IPS DF 4.7 (cell line): ENCODE data around the gene OR2G6.
"Not testable (repeated sequence)": the region's sequence is repeated elsewhere in the genome, so short reads cannot be mapped to it uniquely, and the experiment has no call there.

ENCODE experiments used
- DNase-seq: peaks from one replicate; pipeline ENCODE4 v3.0.0-alpha.2; 2013; ENCODE audit warnings: low spot score; ENCODE audit errors: extremely low read depth

Gene OR2G6

GRCh38 chr1:248507773-248508172 lies at the start of gene OR2G6:
Gene OR2G6, plus strand, starts transcription at chr1:248508073. Its CDS starts 13,574 bp downstream, at chr1:248521647.
- DNase-seq = not testable (repeated sequence)

- DNase-seq = not testable (repeated sequence)
Measured at GRCh38 chr1:248459117-248459516, 48.8 kb upstream of the OR2G6 start.

GRCh38 chr1:248471154-248471553 lies 36.7 kb upstream of the OR2G6 start:
- DNase-seq = no peak

DNA sequence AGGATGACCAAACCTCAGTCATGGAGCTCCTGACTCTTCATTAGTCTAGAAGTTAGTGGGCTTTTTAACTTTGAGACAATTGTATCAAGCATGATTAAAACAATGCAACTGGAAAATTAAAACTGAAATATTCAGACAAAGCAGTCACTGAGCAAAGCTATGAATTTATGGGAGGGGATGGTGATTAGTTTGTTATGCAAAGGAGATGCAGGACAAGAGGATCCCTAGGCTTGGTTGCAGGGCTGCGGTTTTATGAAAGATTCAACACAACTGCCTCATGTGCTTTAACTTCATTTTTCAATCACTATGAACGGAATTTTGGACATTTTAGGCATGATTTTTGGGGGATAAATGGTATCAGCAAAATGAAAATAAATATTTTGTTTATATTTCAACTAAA lies 35.8 kb upstream of the OR2G6 start:
- not testable (repeated sequence) for DNase-seq

DNA sequence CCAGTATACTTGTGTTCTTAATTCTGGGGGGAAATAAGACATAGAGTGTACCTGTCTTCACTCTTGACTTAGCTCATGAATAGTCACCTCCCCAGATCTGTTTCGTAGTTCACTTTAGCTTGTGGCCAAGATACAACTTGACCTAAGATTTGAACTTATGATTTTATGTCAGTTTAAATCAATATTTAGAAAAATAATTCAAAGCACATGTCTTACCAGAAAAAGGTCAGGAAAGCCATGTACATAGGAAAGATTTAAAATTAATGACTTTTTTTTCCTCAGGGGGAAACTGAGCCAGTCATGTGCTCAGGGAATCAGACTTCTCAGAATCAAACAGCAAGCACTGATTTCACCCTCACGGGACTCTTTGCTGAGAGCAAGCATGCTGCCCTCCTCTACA lies 34.8 kb upstream of the OR2G6 start, which contains the start of gene OR2T3:
TSS of gene OR2T3 (plus strand) at position 301 of the 400 bp plus-strand sequence. CDS start at position 301, 0 bp downstream.
- DNase-seq = not testable (repeated sequence)

DNA sequence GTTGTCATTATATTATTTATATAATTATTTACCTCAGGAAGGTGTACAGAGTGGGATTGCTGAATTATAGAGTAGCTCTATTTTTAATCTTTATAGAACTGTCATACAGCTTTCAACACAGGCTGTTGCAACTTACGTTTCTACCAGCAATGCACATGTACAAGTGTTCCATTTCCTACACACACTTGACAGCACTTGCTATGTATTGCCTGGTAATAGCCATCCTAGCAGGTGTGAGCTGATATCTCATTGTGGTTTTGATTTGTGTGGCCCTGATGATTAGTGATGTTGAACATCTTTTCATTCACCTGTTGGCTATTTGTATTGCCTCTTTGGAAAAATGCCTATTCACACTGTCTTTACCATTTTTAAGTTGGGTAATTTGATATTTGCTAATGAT lies 32.2 kb upstream of the OR2G6 start:
- not testable (repeated sequence) for DNase-seq

- DNase-seq = not testable (repeated sequence)
Measured at GRCh38 chr1:248481686-248482579, 25.9 kb upstream of the OR2G6 start.

- not testable (repeated sequence) for DNase-seq
Measured at GRCh38 chr1:248488289-248488688, 19.6 kb upstream of the OR2G6 start, which contains the start of gene OR2T5. Gene OR2T5, plus strand, starts transcription at chr1:248488589. Its CDS starts 0 bp downstream, at chr1:248488589.

- not testable (repeated sequence) for DNase-seq
Measured at GRCh38 chr1:248496661-248497060, 11.2 kb upstream of the OR2G6 start.

DNA sequence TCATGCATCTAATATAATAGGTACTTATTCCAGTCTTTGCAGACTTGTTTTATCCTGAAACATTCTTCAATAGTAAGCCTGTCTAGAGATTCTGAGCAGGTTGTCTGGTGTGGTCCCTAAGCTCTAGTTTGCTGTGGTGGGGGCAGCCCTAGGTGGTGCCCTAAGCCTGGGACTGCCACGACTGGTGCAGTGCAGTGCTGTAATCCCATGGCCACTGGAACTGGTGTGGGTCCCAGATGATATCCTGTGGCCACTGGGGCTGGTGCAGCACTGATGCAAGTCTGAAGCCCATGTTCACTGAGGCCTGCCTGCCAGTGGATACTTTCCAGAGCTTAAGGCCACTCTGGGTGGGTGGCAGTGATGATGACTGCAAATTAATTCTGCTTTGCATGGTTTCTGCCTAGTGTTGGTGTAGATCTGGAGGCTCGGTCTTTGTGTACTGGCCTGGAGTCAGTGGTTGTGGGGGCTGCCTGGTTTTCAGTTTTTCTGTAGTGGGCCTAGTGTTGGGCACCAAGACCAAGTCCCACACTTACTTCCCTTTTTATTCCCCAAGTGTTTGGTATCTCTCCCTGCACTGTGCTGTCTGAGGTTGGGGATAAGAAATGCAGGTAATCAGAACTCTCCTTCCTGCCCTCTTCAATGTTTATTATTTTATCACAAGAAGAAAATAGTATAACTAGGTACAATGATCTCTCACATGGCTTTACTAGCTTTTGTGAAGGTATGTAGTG lies 7.4 kb upstream of the OR2G6 start:
- DNase-seq = not testable (repeated sequence)

DNA sequence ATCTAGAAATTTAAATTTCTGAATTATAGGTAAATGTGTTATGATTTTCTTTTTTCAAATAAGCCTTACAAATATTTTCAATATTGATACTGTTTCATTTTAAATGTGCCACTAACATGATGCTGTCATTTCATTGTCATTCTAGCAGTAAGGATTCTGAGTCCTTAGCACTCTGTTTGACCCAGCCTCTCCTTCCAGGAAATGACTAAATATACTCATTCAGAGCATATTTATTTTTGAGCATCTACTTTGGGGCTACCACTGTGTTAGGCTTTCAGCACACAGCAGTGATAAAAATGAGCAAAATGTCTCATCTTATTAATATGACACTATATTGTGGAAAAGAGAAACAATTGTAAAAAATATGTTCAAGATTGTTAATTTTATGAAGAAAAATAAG lies 2.3 kb downstream of the OR2G6 start:
- not testable (repeated sequence) for DNase-seq

DNA sequence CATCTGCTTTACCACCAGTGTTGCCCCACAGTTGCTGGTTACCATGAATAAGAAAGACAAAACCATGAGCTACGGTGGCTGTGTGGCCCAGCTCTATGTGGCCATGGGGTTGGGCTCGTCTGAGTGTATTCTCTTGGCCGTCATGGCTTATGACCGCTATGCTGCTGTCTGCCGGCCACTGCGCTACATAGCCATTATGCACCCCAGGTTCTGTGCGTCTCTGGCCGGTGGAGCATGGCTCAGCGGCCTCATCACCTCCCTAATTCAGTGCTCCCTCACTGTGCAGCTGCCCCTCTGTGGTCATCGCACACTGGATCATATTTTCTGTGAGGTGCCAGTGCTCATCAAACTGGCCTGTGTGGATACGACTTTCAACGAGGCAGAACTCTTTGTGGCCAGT lies 14.0 kb downstream of the OR2G6 start:
- DNase-seq = no peak

- not testable (repeated sequence) for DNase-seq
Measured at GRCh38 chr1:248537449-248537848, 29.6 kb downstream of the OR2G6 start.

GRCh38 chr1:248547383-248547782 lies 39.5 kb downstream of the OR2G6 start:
- not testable (repeated sequence) for DNase-seq

DNA sequence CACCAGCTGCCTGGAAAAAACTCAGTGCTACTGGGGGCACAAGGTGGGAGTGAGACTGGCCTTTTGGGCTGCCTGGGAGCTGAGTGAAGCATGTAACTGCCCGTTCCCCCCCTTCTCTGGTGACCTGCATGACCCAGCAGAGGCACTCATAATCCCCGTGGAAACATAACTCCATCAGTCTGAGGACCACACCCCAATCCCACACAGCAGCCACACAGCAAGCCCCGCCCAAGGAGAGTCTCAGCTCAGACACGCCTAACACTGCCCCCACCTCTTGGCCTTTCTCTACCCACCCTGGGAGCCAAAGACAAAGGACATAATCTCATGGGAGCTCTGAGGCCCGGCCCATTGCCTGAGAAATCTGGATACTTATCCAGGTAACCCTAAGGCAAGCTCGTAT lies 43.2 kb downstream of the OR2G6 start:
- not testable (repeated sequence) for DNase-seq

GRCh38 chr1:248562672-248563071 lies 54.8 kb downstream of the OR2G6 start, which contains the start of gene OR2T29:
Gene OR2T29, minus strand, starts transcription at chr1:248562772. Its CDS starts 3,281 bp downstream, at chr1:248559491.
- not testable (repeated sequence) for DNase-seq

GRCh38 chr1:248565530-248566373 lies 57.9 kb downstream of the OR2G6 start:
- not testable (repeated sequence) for DNase-seq

DNA sequence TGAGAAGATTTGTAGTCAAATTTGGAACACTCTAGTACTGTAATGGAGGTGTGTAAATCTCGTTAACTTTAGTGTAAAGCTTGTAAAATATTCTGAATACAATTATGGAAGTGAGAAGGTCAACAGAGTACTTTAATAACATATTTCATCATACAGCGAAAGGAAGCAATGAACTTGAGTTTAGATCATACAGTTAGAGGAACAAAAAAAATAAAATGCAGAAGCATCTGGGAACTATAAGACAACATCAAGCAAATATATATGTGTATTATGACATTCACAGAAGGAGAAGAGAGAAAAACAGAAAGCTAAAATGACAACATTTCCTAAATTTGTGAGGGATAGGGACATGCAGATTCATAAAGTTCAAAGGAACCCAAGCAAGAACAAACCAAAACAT lies 61.2 kb downstream of the OR2G6 start:
- not testable (repeated sequence) for DNase-seq

DNA sequence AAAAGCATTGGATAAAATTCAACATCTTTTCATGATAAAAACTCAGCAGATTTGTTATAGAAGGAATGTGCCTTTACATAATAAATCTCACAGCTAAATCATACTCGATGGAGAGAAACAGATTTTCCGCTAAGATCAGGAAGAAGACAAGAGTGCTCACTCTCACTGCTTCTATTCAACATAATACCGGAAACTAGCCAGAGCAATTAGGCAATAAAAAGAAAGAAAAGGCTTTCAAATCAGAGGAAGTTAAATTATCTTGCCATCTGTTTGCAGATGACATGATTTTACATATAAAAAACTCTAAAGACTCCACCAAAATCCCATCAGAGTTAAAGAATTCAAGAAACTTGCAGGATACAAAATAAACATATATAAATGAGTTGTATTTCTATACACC lies 62.9 kb downstream of the OR2G6 start:
- not testable (repeated sequence) for DNase-seq

GRCh38 chr1:248572049-248572448 lies 64.2 kb downstream of the OR2G6 start:
- not testable (repeated sequence) for DNase-seq

DNA sequence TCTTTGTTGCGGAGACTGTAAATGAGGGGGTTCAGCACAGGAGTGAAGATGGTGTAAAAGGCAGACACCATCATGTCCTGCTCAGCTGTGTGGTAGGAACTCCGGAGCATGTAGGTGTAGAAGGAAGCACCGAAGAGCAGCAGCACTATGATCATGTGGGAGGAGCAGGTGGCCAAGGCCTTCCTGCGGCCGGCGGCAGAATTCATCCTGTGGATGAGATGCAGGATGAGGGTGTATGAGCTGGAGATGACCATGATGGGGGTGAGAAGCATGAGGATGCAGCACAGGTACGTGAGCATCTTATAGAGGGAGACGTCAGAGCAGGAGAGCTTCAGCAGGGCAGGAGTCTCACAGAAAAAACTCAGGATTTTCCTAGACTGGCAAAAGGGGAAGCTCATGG lies 66.0 kb downstream of the OR2G6 start:
- DNase-seq = not testable (repeated sequence)
